ENCODE measurements around the gene G6PC1.
"Not testable (repeated sequence)": the region's sequence is repeated elsewhere in the genome, so short reads cannot be mapped to it uniquely, and the experiment has no call there.

G6PC1 gene

GRCh38 chr17:42900460-42901331 lies at the start of gene G6PC1:
Gene G6PC1 (plus strand): TSS chr17:42900799. CDS start chr17:42900877, 78 bp downstream.
- DNase-seq, result no peak

- no peak for DNase-seq
Measured at GRCh38 chr17:42850954-42851353, 49.6 kb upstream of the G6PC1 start, which contains the start of gene AOC3. Gene AOC3 (plus strand): TSS chr17:42851199. CDS start chr17:42851344, 145 bp downstream.

GRCh38 chr17:42851371-42852240 lies 49.0 kb upstream of the G6PC1 start:
- not testable (repeated sequence) for DNase-seq

GRCh38 chr17:42852351-42852750 lies 48.2 kb upstream of the G6PC1 start:
- DNase-seq, result no peak

- no peak for DNase-seq
Measured at GRCh38 chr17:42853004-42853403, 47.6 kb upstream of the G6PC1 start.

GRCh38 chr17:42853597-42853967 lies 47.0 kb upstream of the G6PC1 start:
- DNase-seq, result no peak

- no peak for DNase-seq
Measured at GRCh38 chr17:42853968-42854790, 46.4 kb upstream of the G6PC1 start.

GRCh38 chr17:42855048-42855596 lies 45.5 kb upstream of the G6PC1 start:
- DNase-seq, result no peak

- not testable (repeated sequence) for DNase-seq
Measured at GRCh38 chr17:42856093-42856492, 44.5 kb upstream of the G6PC1 start.

GRCh38 chr17:42856516-42856915 lies 44.1 kb upstream of the G6PC1 start:
- DNase-seq, result not testable (repeated sequence)

GRCh38 chr17:42857389-42857788 lies 43.2 kb upstream of the G6PC1 start:
- no peak for DNase-seq

GRCh38 chr17:42865638-42866094 lies 34.9 kb upstream of the G6PC1 start:
- no peak for DNase-seq

GRCh38 chr17:42866216-42866615 lies 34.4 kb upstream of the G6PC1 start:
- no peak for DNase-seq

- DNase-seq, result no peak
Measured at GRCh38 chr17:42866631-42867575, 33.7 kb upstream of the G6PC1 start.

- DNase-seq, result not testable (repeated sequence)
Measured at GRCh38 chr17:42867694-42868261, 32.8 kb upstream of the G6PC1 start.

- DNase-seq, result no peak
Measured at GRCh38 chr17:42868338-42868737, 32.3 kb upstream of the G6PC1 start.

GRCh38 chr17:42871647-42872046 lies 29.0 kb upstream of the G6PC1 start:
- no peak for DNase-seq

- no peak for DNase-seq
Measured at GRCh38 chr17:42872251-42872965, 28.2 kb upstream of the G6PC1 start.

GRCh38 chr17:42873315-42873714 lies 27.3 kb upstream of the G6PC1 start:
- DNase-seq, result no peak
